Neuronal stem cell (in vitro differentiated cells): ENCODE measurements around the gene MFGE8.
A peak's percentile ranks its signal among the peaks of the same experiment; 100 is the strongest.

Experiments
- DNase-seq: peaks from one replicate; pipeline ENCODE4 v3.0.0-alpha.2; 2013; ENCODE audit warnings: low spot score
- H2AFZ ChIP-seq: one replicate; pipeline ENCODE4 v1.6.1; 2013; ENCODE audit warnings: mild to moderate bottlenecking, low read length, inconsistent platforms
- H2AK5ac ChIP-seq: 2 replicates; pipeline ENCODE4 v1.6.1; 2013; ENCODE audit warnings: low read depth, mild to moderate bottlenecking, inconsistent platforms, low read length, moderate library complexity, mixed read lengths
- H2BK120ac ChIP-seq: 2 replicates; pipeline ENCODE4 v1.6.1; 2013; ENCODE audit warnings: low read depth, mild to moderate bottlenecking, inconsistent platforms, low read length, moderate library complexity, mixed read lengths
- H2BK12ac ChIP-seq: one replicate; pipeline ENCODE4 v1.6.1; 2013; ENCODE audit warnings: low read length, inconsistent platforms
- H2BK15ac ChIP-seq: 2 replicates; pipeline ENCODE4 v1.6.1; 2013; ENCODE audit warnings: mild to moderate bottlenecking, low read length, inconsistent platforms, mixed read lengths
- H2BK5ac ChIP-seq: one replicate; pipeline ENCODE4 v1.6.1; 2013; ENCODE audit warnings: inconsistent platforms, mild to moderate bottlenecking, low read length, moderate library complexity
- H3K14ac ChIP-seq: one replicate; pipeline ENCODE4 v1.6.1; 2013; ENCODE audit warnings: low read length, inconsistent platforms
- H3K18ac ChIP-seq: 2 replicates; pipeline ENCODE4 v1.6.1; 2013; ENCODE audit warnings: low read length, inconsistent platforms
- H3K23ac ChIP-seq: 2 replicates; pipeline ENCODE4 v1.6.1; 2013; ENCODE audit warnings: low read depth, mild to moderate bottlenecking, mixed read lengths, low read length, inconsistent platforms; ENCODE audit not compliant: poor library complexity
- H3K27ac ChIP-seq: replicated peaks from 3 replicates; pipeline ENCODE4 v1.5.1; 2013; ENCODE audit warnings: low read length, inconsistent platforms
- H3K27me3 ChIP-seq, 3 experiments: 2 replicates each; pipeline ENCODE4 v1.6.1; 2013; ENCODE audit warnings: low read length in 3 of 3, mild to moderate bottlenecking in 2 of 3, inconsistent platforms in 1 of 3, low read depth in 1 of 3, mixed read lengths in 1 of 3, moderate library complexity in 1 of 3; ENCODE audit not compliant: control insufficient read depth in 3 of 3, insufficient read depth in 3 of 3
- H3K36me3 ChIP-seq, 2 donors: replicated peaks in 1 of 2; 2 replicates each; pipeline ENCODE4 v1.6.1; 2013; ENCODE audit warnings: low read length in 2 of 2; ENCODE audit not compliant: control insufficient read depth in 2 of 2, insufficient read depth in 2 of 2
- H3K4ac ChIP-seq: 2 replicates; pipeline ENCODE4 v1.6.1; 2013; ENCODE audit warnings: inconsistent platforms, mild to moderate bottlenecking, low read length, moderate library complexity
- H3K4me1 ChIP-seq, 2 donors: 1 replicate in 1 of 2; 2 replicates in 1 of 2; pipeline ENCODE4 v1.6.1; 2013; ENCODE audit warnings: low read length in 2 of 2, low read depth in 1 of 2; ENCODE audit not compliant: control insufficient read depth in 2 of 2, insufficient read depth in 1 of 2
- H3K4me2 ChIP-seq: one replicate; pipeline ENCODE4 v1.6.1; 2013; ENCODE audit warnings: mild to moderate bottlenecking, low read length, inconsistent platforms; ENCODE audit not compliant: insufficient read depth, poor library complexity, severe bottlenecking
- H3K4me3 ChIP-seq, 2 donors: 2 replicates each; pipeline ENCODE4 v1.5.1; 2013; ENCODE audit warnings: low read length in 2 of 2, mild to moderate bottlenecking in 2 of 2, inconsistent platforms in 1 of 2, moderate library complexity in 1 of 2
- H3K79me1 ChIP-seq: one replicate; pipeline ENCODE4 v1.6.1; 2013; ENCODE audit warnings: low read depth, mild to moderate bottlenecking, inconsistent platforms, low read length, moderate library complexity
- H3K9ac ChIP-seq: one replicate; pipeline ENCODE4 v1.6.1; 2013; ENCODE audit warnings: mild to moderate bottlenecking, low read depth, low read length, inconsistent platforms; ENCODE audit not compliant: poor library complexity
- H3K9me3 ChIP-seq, 2 donors: replicated peaks in 1 of 2; 2 replicates each; pipeline versions ENCODE3 to v1.6.1; 2013; ENCODE audit warnings: low read length in 2 of 2, mild to moderate bottlenecking in 2 of 2, inconsistent platforms in 1 of 2, low read depth in 1 of 2, mixed read lengths in 1 of 2, moderate library complexity in 1 of 2; ENCODE audit not compliant: control insufficient read depth in 2 of 2, insufficient read depth in 1 of 2
- H4K8ac ChIP-seq: one replicate; pipeline ENCODE4 v1.6.1; 2013; ENCODE audit warnings: low read depth, mild to moderate bottlenecking, inconsistent platforms, low read length, moderate library complexity
- H4K91ac ChIP-seq: one replicate; pipeline ENCODE4 v1.6.1; 2013; ENCODE audit warnings: low read length, low read depth, mild to moderate bottlenecking, inconsistent platforms; ENCODE audit not compliant: poor library complexity
- WGBS, 2 donors: extraction: QIAGEN DNeasy Blood & Tissue Kit; methylation state at CpG; one replicate each; pipeline ENCODE4 v1.1.7; 2013; ENCODE audit warnings: missing lambda C conversion rate in 2 of 2, mixed read lengths in 1 of 2; ENCODE audit not compliant: insufficient read length in 2 of 2, insufficient replicate concordance in 1 of 2; ENCODE audit errors: extremely low coverage in 2 of 2; 5-methylcytosine and 5-hydroxymethylcytosine counted together

The MFGE8 gene

GRCh38 chr15:88904624-88905327, 8.4 kb downstream of the MFGE8 start:
- Histone ChIP-seq H3K9ac (no peak overlapping the region), H3K27ac (no peak overlapping the region), H3K14ac (no peak overlapping the region), H3K36me3 (peaks cover 51 to 91% of the 10 kb centered on the region in 2 donors), H3K4ac (no peak overlapping the region), H2BK15ac (no peak overlapping the region), H3K4me1 (peaks cover 0 to 5% of the 10 kb centered on the region in 2 donors), H3K4me2 (no peak overlapping the region), H3K18ac (no peak overlapping the region), H4K91ac (no peak overlapping the region), H3K4me3 (no peak overlapping the region), H2BK12ac (no peak overlapping the region), H2AK5ac (peak overlapping the region; percentile 24), H2BK120ac (no peak overlapping the region), H3K9me3 (no peaks in the 10 kb centered on the region), H4K8ac (no peak overlapping the region), H3K79me1 (peaks cover 7% of the 10 kb centered on the region), H2AFZ (no peak overlapping the region), H2BK5ac (no peak overlapping the region), H3K27me3 (no peaks in the 10 kb centered on the region), H3K23ac (no peak overlapping the region)
- no CpG with 5 or more reads among the region's 10 CpGs for WGBS, 2 donors
- DNase-seq = peak; percentile 75

- H2AFZ ChIP-seq = no peak overlapping the region
- H3K4me1 ChIP-seq = peaks cover 0 to 3% of the 10 kb centered on the region in 2 donors
- H3K27me3 ChIP-seq = no peaks in the 10 kb centered on the region
- no peak overlapping the region for H4K91ac ChIP-seq
- H3K4ac ChIP-seq = no peak overlapping the region
- DNase-seq = no peak
- H3K18ac ChIP-seq = no peak overlapping the region
- H3K27ac ChIP-seq = no peak overlapping the region
- WGBS, 2 donors = no CpG with 5 or more reads among the region's 2 CpGs
- H3K4me3 ChIP-seq = no peak overlapping the region
- no peak overlapping the region for H3K14ac ChIP-seq
- no peak overlapping the region for H3K9ac ChIP-seq
- H2BK15ac ChIP-seq = no peak overlapping the region
- H3K36me3 ChIP-seq = peaks cover 49 to 91% of the 10 kb centered on the region in 2 donors
- H3K23ac ChIP-seq = no peak overlapping the region
- H4K8ac ChIP-seq = no peak overlapping the region
- H2BK5ac ChIP-seq = no peak overlapping the region
- peak overlapping the region; percentile 24 for H2AK5ac ChIP-seq
- no peaks in the 10 kb centered on the region for H3K9me3 ChIP-seq
- H2BK120ac ChIP-seq = no peak overlapping the region
- H3K4me2 ChIP-seq = no peak overlapping the region
- no peak overlapping the region for H2BK12ac ChIP-seq
- H3K79me1 ChIP-seq = peaks cover 7% of the 10 kb centered on the region
Measured at GRCh38 chr15:88904257-88904623, 8.9 kb downstream of the MFGE8 start.

- H3K27me3 ChIP-seq = no peaks in the 10 kb centered on the region
- no peak overlapping the region for H3K9ac ChIP-seq
- DNase-seq = no peak
- no peak overlapping the region for H3K14ac ChIP-seq
- H2BK12ac ChIP-seq = no peak overlapping the region
- no peak overlapping the region for H2BK5ac ChIP-seq
- H2BK15ac ChIP-seq = no peak overlapping the region
- no peak overlapping the region for H2AK5ac ChIP-seq
- no peak overlapping the region for H4K8ac ChIP-seq
- H3K9me3 ChIP-seq = no peaks in the 10 kb centered on the region
- H3K4me1 ChIP-seq = peaks cover 0 to 9% of the 10 kb centered on the region in 2 donors
- no peak overlapping the region for H2AFZ ChIP-seq
- no peak overlapping the region for H2BK120ac ChIP-seq
- no CpG with 5 or more reads among the region's 2 CpGs for WGBS, 2 donors
- no peak overlapping the region for H3K4me3 ChIP-seq
- no peak overlapping the region for H3K4ac ChIP-seq
- H4K91ac ChIP-seq = no peak overlapping the region
- H3K79me1 ChIP-seq = peaks cover 7% of the 10 kb centered on the region
- H3K18ac ChIP-seq = no peak overlapping the region
- H3K4me2 ChIP-seq = no peak overlapping the region
- no peak overlapping the region for H3K27ac ChIP-seq
- H3K36me3 ChIP-seq = peaks cover 48 to 78% of the 10 kb centered on the region in 2 donors
- no peak overlapping the region for H3K23ac ChIP-seq
Measured at GRCh38 chr15:88902846-88903245, 10.3 kb downstream of the MFGE8 start.

- Histone ChIP-seq H4K8ac (no peak overlapping the region), H3K18ac (no peak overlapping the region), H2BK12ac (no peak overlapping the region), H3K4me3 (no peak overlapping the region), H2BK120ac (no peak overlapping the region), H3K4me1 (peaks cover 2 to 13% of the 10 kb centered on the region in 2 donors), H3K27me3 (no peaks in the 10 kb centered on the region), H3K4me2 (no peak overlapping the region), H3K36me3 (peaks cover 46 to 73% of the 10 kb centered on the region in 2 donors), H2AFZ (no peak overlapping the region), H2BK5ac (no peak overlapping the region), H3K23ac (no peak overlapping the region), H3K27ac (no peak overlapping the region), H2AK5ac (no peak overlapping the region), H3K79me1 (peaks cover 7% of the 10 kb centered on the region), H3K9me3 (no peaks in the 10 kb centered on the region), H4K91ac (no peak overlapping the region), H3K4ac (no peak overlapping the region), H3K14ac (no peak overlapping the region), H2BK15ac (no peak overlapping the region), H3K9ac (no peak overlapping the region)
- WGBS, 2 donors = no CpG with 5 or more reads among the region's 6 CpGs
- no peak for DNase-seq
Measured at GRCh38 chr15:88902221-88902835, 10.9 kb downstream of the MFGE8 start.
